Measurements from ENCODE around the gene PIEZO2. TPM values are rescaled to one million over a fixed set of nuclear protein-coding genes. Genes with fewer than 3 reads are reported as not detected.
"Not testable (repeated sequence)": the region's sequence is repeated elsewhere in the genome, so short reads cannot be mapped to it uniquely, and the experiment has no call there.

PIEZO2 gene
- total RNA-seq, 6 experiments from 2014 or later: not detected

GRCh38 chr18:11146238-11146946 lies 3.0 kb downstream of the PIEZO2 start:
- H3K9me3 Mint-ChIP-seq: no peaks in the 10 kb centered on the region

GRCh38 chr18:11145413-11146191 lies 3.8 kb downstream of the PIEZO2 start:
- H3K4me1 Mint-ChIP-seq (ENCODE audit: low read depth): no peaks in the 10 kb centered on the region
- H3K4me3 Mint-ChIP-seq: no peak overlapping the region
- H3K9me3 Mint-ChIP-seq: no peaks in the 10 kb centered on the region
- no peak for TF ChIP-seq CTCF (IDR thresholded peaks at IDR 0.05)
- no peak overlapping the region for H3K27ac Mint-ChIP-seq
- DNase-seq: no peak
- no peaks in the 10 kb centered on the region for H3K36me3 Mint-ChIP-seq (ENCODE audit: low read depth)
- peaks cover 30% of the 10 kb centered on the region for H3K27me3 Mint-ChIP-seq (ENCODE audit: insufficient read depth)

More at GRCh38 chr18:11146238-11146946, 3.0 kb downstream of the PIEZO2 start:
- Mint-ChIP-seq H3K4me1 (ENCODE audit: low read depth) (no peaks in the 10 kb centered on the region), H3K27ac (no peak overlapping the region), H3K36me3 (ENCODE audit: low read depth) (no peaks in the 10 kb centered on the region), H3K27me3 (ENCODE audit: insufficient read depth) (peaks cover 35% of the 10 kb centered on the region), H3K4me3 (no peak overlapping the region)
- no peak for TF ChIP-seq CTCF (IDR thresholded peaks at IDR 0.05)
- DNase-seq: no peak

GRCh38 chr18:11137400-11137799 lies 12.0 kb downstream of the PIEZO2 start:
- TF ChIP-seq CTCF (IDR thresholded peaks at IDR 0.05): no peak
- no peak overlapping the region for H3K27ac Mint-ChIP-seq
- H3K4me3 Mint-ChIP-seq: no peak overlapping the region
- no peak for DNase-seq
- peaks cover 18% of the 10 kb centered on the region for H3K27me3 Mint-ChIP-seq (ENCODE audit: insufficient read depth)
- no peaks in the 10 kb centered on the region for H3K9me3 Mint-ChIP-seq
- H3K36me3 Mint-ChIP-seq (ENCODE audit: low read depth): no peaks in the 10 kb centered on the region
- no peaks in the 10 kb centered on the region for H3K4me1 Mint-ChIP-seq (ENCODE audit: low read depth)

- DNase-seq: peak; percentile 3
- H3K4me3 Mint-ChIP-seq: no peak overlapping the region
- TF ChIP-seq CTCF (IDR thresholded peaks at IDR 0.05): no peak
- no peaks in the 10 kb centered on the region for H3K4me1 Mint-ChIP-seq (ENCODE audit: low read depth)
- H3K27me3 Mint-ChIP-seq (ENCODE audit: insufficient read depth): peaks cover 18% of the 10 kb centered on the region
- H3K9me3 Mint-ChIP-seq: no peaks in the 10 kb centered on the region; the same call in 1 of the 2 replicates
- no peaks in the 10 kb centered on the region for H3K36me3 Mint-ChIP-seq (ENCODE audit: low read depth)
- no peak overlapping the region for H3K27ac Mint-ChIP-seq
Measured at GRCh38 chr18:11136241-11136640, 13.1 kb downstream of the PIEZO2 start.

GRCh38 chr18:11134940-11135339 lies 14.4 kb downstream of the PIEZO2 start:
- Mint-ChIP-seq H3K4me1 (ENCODE audit: low read depth) (no peaks in the 10 kb centered on the region), H3K36me3 (ENCODE audit: low read depth) (no peaks in the 10 kb centered on the region), H3K9me3 (no peaks in the 10 kb centered on the region; the same call in 1 of the 2 replicates), H3K27ac (no peak overlapping the region), H3K4me3 (no peak overlapping the region), H3K27me3 (ENCODE audit: insufficient read depth) (peaks cover 14% of the 10 kb centered on the region)
- no peak for TF ChIP-seq CTCF (IDR thresholded peaks at IDR 0.05)
- no peak for DNase-seq

GRCh38 chr18:11129059-11129458 lies 20.3 kb downstream of the PIEZO2 start:
- not testable (repeated sequence) for H3K27ac Mint-ChIP-seq

More at GRCh38 chr18:11129059-11129458, 20.3 kb downstream of the PIEZO2 start:
- H3K9me3 Mint-ChIP-seq: peaks cover 15% of the 10 kb centered on the region
- DNase-seq; H3K4me1 Mint-ChIP-seq (ENCODE audit: low read depth); H3K4me3 Mint-ChIP-seq; H3K36me3 Mint-ChIP-seq (ENCODE audit: low read depth); H3K27me3 Mint-ChIP-seq (ENCODE audit: insufficient read depth): not testable (repeated sequence)

Data from HFFc6 (cell line).